ENCODE measurements around the gene NEK6. TPM values are rescaled to one million over a fixed set of nuclear protein-coding genes. Genes with fewer than 3 reads are reported as not detected.
A peak's percentile ranks its signal among the peaks of the same experiment; 100 is the strongest.

The NEK6 gene
- total RNA-seq, 1 donor from 2014 or later = 24.4 TPM

- H3K9me3 Mint-ChIP-seq (ENCODE audit: low read depth) = no peaks in the 10 kb centered on the region
- peaks cover 5% of the 10 kb centered on the region for H3K36me3 Mint-ChIP-seq (ENCODE audit: insufficient read depth)
- H3K27ac Mint-ChIP-seq = no peak overlapping the region
- no peaks in the 10 kb centered on the region for H3K4me1 Mint-ChIP-seq (ENCODE audit: low read depth)
- H3K27me3 Mint-ChIP-seq = no peaks in the 10 kb centered on the region
- H3K4me3 Mint-ChIP-seq (ENCODE audit: low read depth) = no peak overlapping the region
- no peak for DNase-seq (ENCODE audit: low spot score, unreplicated experiment)
- no peak for TF ChIP-seq CTCF (IDR thresholded peaks at IDR 0.05; ENCODE audit: unreplicated experiment)
Observed at GRCh38 chr9:124312290-124313265, 54.8 kb downstream of the NEK6 start.

- Mint-ChIP-seq H3K4me3 (ENCODE audit: low read depth) (no peak overlapping the region), H3K36me3 (ENCODE audit: insufficient read depth) (peaks cover 7% of the 10 kb centered on the region), H3K27me3 (no peaks in the 10 kb centered on the region), H3K27ac (no peak overlapping the region), H3K9me3 (ENCODE audit: low read depth) (no peaks in the 10 kb centered on the region), H3K4me1 (ENCODE audit: low read depth) (no peaks in the 10 kb centered on the region)
- no peak for DNase-seq (ENCODE audit: low spot score, unreplicated experiment)
- TF ChIP-seq CTCF (IDR thresholded peaks at IDR 0.05; ENCODE audit: unreplicated experiment) = no peak
Observed at GRCh38 chr9:124313940-124314339, 56.2 kb downstream of the NEK6 start.

GRCh38 chr9:124315882-124316281, 58.1 kb downstream of the NEK6 start:
- no peak for DNase-seq (ENCODE audit: low spot score, unreplicated experiment)
- TF ChIP-seq CTCF (IDR thresholded peaks at IDR 0.05; ENCODE audit: unreplicated experiment) = no peak
- H3K4me3 Mint-ChIP-seq (ENCODE audit: low read depth) = no peak overlapping the region
- H3K27ac Mint-ChIP-seq = no peak overlapping the region
- no peaks in the 10 kb centered on the region for H3K27me3 Mint-ChIP-seq
- peaks cover 6% of the 10 kb centered on the region for H3K9me3 Mint-ChIP-seq (ENCODE audit: low read depth)
- H3K36me3 Mint-ChIP-seq (ENCODE audit: insufficient read depth) = peaks cover 13% of the 10 kb centered on the region
- no peaks in the 10 kb centered on the region for H3K4me1 Mint-ChIP-seq (ENCODE audit: low read depth)

- H3K9me3 Mint-ChIP-seq (ENCODE audit: low read depth) = peaks cover 6% of the 10 kb centered on the region
- H3K4me1 Mint-ChIP-seq (ENCODE audit: low read depth) = no peaks in the 10 kb centered on the region
- no peak overlapping the region for H3K27ac Mint-ChIP-seq
- no peak overlapping the region for H3K4me3 Mint-ChIP-seq (ENCODE audit: low read depth)
- H3K27me3 Mint-ChIP-seq = no peaks in the 10 kb centered on the region
- TF ChIP-seq CTCF (IDR thresholded peaks at IDR 0.05; ENCODE audit: unreplicated experiment) = peak; percentile 74
- peak; percentile 59 for DNase-seq (ENCODE audit: low spot score, unreplicated experiment)
- peaks cover 12% of the 10 kb centered on the region for H3K36me3 Mint-ChIP-seq (ENCODE audit: insufficient read depth)
Observed at GRCh38 chr9:124320062-124320973, 62.6 kb downstream of the NEK6 start.

- H3K36me3 Mint-ChIP-seq (ENCODE audit: insufficient read depth) = peaks cover 12% of the 10 kb centered on the region
- no peaks in the 10 kb centered on the region for H3K27me3 Mint-ChIP-seq
- no peaks in the 10 kb centered on the region for H3K4me1 Mint-ChIP-seq (ENCODE audit: low read depth)
- no peak for TF ChIP-seq CTCF (IDR thresholded peaks at IDR 0.05; ENCODE audit: unreplicated experiment)
- H3K4me3 Mint-ChIP-seq (ENCODE audit: low read depth) = no peak overlapping the region
- H3K27ac Mint-ChIP-seq = no peak overlapping the region
- no peak for DNase-seq (ENCODE audit: low spot score, unreplicated experiment)
- H3K9me3 Mint-ChIP-seq (ENCODE audit: low read depth) = peaks cover 6% of the 10 kb centered on the region
Observed at GRCh38 chr9:124321416-124321815, 63.7 kb downstream of the NEK6 start.

Measured in progenitor cell of endocrine pancreas (in vitro differentiated cells).